GM23248 (cell line): ENCODE results near the gene PTPRS. TPM values are rescaled to one million over a fixed set of nuclear protein-coding genes. Genes with fewer than 3 reads are reported as not detected.

Experiments
- DNase-seq: peaks from one replicate; pipeline ENCODE4 v3.0.0-alpha.2; 2015
- H2AFZ ChIP-seq: fragments of 200-600 bp; sonication (generic); 2 replicates; pipeline ENCODE4 v1.6.1; 2016; ENCODE audit warnings: antibody characterized with exemption
- H3F3A ChIP-seq: fragments of 200-600 bp; sonication (generic); 2 replicates; pipeline ENCODE4 v1.6.1; 2016; ENCODE audit warnings: mild to moderate bottlenecking, antibody characterized with exemption, mixed run types; ENCODE audit not compliant: insufficient read depth
- H3K27ac ChIP-seq: fragments of 200-600 bp; sonication (generic); 2 replicates; pipeline ENCODE4 v1.5.1; 2016; ENCODE audit warnings: mild to moderate bottlenecking
- H3K27me3 ChIP-seq: fragments of 200-600 bp; sonication (generic); replicated peaks from 2 replicates; pipeline ENCODE4 v1.6.1; 2016; ENCODE audit warnings: mild to moderate bottlenecking; ENCODE audit not compliant: insufficient read depth
- H3K36me3 ChIP-seq: fragments of 200-600 bp; sonication (generic); 2 replicates; pipeline ENCODE4 v1.6.1; 2016; ENCODE audit warnings: low read depth, mild to moderate bottlenecking
- H3K4me1 ChIP-seq: fragments of 200-600 bp; sonication (generic); 2 replicates; pipeline ENCODE4 v1.6.1; 2016; ENCODE audit warnings: mild to moderate bottlenecking; ENCODE audit not compliant: insufficient read depth
- H3K4me2 ChIP-seq: fragments of 200-600 bp; sonication (generic); one replicate; pipeline ENCODE4 v1.6.1; 2016; ENCODE audit warnings: mild to moderate bottlenecking; ENCODE audit not compliant: unreplicated experiment
- H3K4me3 ChIP-seq: fragments of 200-600 bp; sonication (generic); 2 replicates; pipeline ENCODE4 v1.5.1; 2016; ENCODE audit warnings: mild to moderate bottlenecking
- H3K79me2 ChIP-seq: fragments of 200-600 bp; sonication (generic); 2 replicates; pipeline ENCODE4 v1.6.1; 2016; ENCODE audit warnings: mild to moderate bottlenecking; ENCODE audit not compliant: insufficient read depth
- H3K9ac ChIP-seq: fragments of 200-600 bp; sonication (generic); 2 replicates; pipeline ENCODE4 v1.6.1; 2016; ENCODE audit warnings: mild to moderate bottlenecking
- H3K9me2 ChIP-seq: fragments of 200-600 bp; sonication (generic); 2 replicates; pipeline ENCODE4 v1.6.1; 2016; ENCODE audit warnings: mixed run types, mild to moderate bottlenecking, moderate library complexity; ENCODE audit not compliant: insufficient read depth
- H3K9me3 ChIP-seq: fragments of 200-600 bp; sonication (generic); one replicate; pipeline ENCODE4 v1.6.1; 2017; ENCODE audit warnings: low read depth
- H4K20me1 ChIP-seq: fragments of 200-600 bp; sonication (generic); 2 replicates; pipeline ENCODE4 v1.6.0; 2016; ENCODE audit not compliant: insufficient read depth
- EZH2 ChIP-seq: fragments of 200-600 bp; sonication (generic); IDR thresholded peaks from 2 replicates; pipeline ENCODE4 v1.6.1; 2018; ENCODE audit warnings: antibody characterized with exemption, mild to moderate bottlenecking; ENCODE audit not compliant: insufficient read depth, poor library complexity, severe bottlenecking
- EZH2phosphoT487 ChIP-seq: fragments of 200-600 bp; sonication (generic); IDR thresholded peaks from 2 replicates; pipeline ENCODE4 v1.6.1; 2018; ENCODE audit warnings: antibody characterized with exemption, moderate library complexity, mild to moderate bottlenecking, low read depth; ENCODE audit not compliant: insufficient read depth
- WGBS, 2 experiments: methylation state at CpG; one replicate each; pipeline ENCODE4 v1.1.6; 2015 to 2017; ENCODE audit warnings: low lambda C conversion rate in 2 of 2, low coverage in 1 of 2; ENCODE audit errors: missing lambda C conversion rate in 2 of 2; 5-methylcytosine and 5-hydroxymethylcytosine counted together
- in situ Hi-C: fragments of 300-500 bp; cut with MboI; formaldehyde crosslinking; loops from 2 replicates; pipeline ENCODE4 v1.15.0; 2020
- polyA plus RNA-seq: library from polyadenylated mRNA; unstranded; fragments of >200 nt; fragmentation: Nextera tagmentation; extraction: Ambion mirVana; gene quantifications from 2 replicates; pipeline ENCODE4 v1.2.1, GENCODE V29; 2016
- total RNA-seq: library from RNA; depleted of rRNA; stranded (reverse); fragments of >200 nt; shearing (Covaris generic); gene quantifications from 2 replicates; pipeline ENCODE4 v1.2.3, GENCODE V29; 2014

PTPRS gene
- total and polyA plus RNA-seq, 2 experiments from 2014 or later = 20.2 to 196 TPM

DNA sequence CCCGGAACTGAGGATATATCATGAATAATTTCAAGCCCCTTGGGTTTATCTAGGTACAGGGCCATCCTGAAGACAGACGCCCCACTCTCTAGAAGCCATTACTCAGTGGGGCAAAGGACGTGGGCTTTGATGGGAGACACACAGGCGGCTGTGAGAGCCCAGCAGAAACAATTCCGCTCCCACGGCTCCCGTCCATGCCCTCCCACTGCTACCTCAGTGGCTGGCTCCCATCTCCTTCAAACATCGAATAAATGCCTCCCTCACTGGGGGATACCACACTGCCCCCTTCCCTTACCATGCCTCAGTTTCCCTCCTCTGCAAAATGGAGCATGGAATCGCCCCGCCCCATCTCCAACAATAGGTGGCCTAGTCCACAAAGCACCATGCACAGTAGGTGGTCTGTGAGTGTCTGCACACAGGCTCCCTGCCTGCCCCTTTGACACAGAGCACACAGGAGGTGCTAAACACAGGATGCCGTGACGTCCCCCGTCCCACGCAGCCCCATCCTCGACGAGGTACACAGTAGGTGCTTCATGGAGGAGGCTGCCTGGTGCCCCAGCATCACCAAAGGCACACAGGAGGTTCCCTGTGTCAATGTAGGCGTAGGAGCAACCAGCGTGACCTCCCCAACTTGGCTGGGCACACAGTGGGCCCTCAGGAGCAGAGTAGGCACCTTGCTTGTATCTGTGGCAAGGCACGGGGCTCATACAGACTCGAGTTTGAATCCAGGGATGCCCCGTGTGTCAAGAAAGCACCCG is 46.0 kb downstream of the PTPRS start:
- in situ Hi-C loops = no loop called here
- peak overlapping the region; percentile 81 for H3K4me3 ChIP-seq
- H3K4me1 ChIP-seq = peaks cover 4% of the 10 kb centered on the region; the same call in 1 of the 2 replicates
- H3K27ac ChIP-seq = no peak overlapping the region
- H3K36me3 ChIP-seq = no peaks in the 10 kb centered on the region
- H3F3A ChIP-seq = no peaks in the 10 kb centered on the region
- 87 to 94% methylated on average over 21 to 22 of the region's 22 CpGs for WGBS, 2 experiments
- no peak for DNase-seq
- peak overlapping the region; percentile 82 for H2AFZ ChIP-seq
- H3K79me2 ChIP-seq = peaks cover 26% of the 10 kb centered on the region
- H3K4me2 ChIP-seq = no peak overlapping the region
- TF ChIP-seq EZH2 (no peak), EZH2phosphoT487 (no peak)
- no peaks in the 10 kb centered on the region for H4K20me1 ChIP-seq
- H3K9me3 ChIP-seq = no peaks in the 10 kb centered on the region
- H3K9ac ChIP-seq = peak overlapping the region; percentile 85
- no peaks in the 10 kb centered on the region for H3K27me3 ChIP-seq
- no peaks in the 10 kb centered on the region for H3K9me2 ChIP-seq

DNA sequence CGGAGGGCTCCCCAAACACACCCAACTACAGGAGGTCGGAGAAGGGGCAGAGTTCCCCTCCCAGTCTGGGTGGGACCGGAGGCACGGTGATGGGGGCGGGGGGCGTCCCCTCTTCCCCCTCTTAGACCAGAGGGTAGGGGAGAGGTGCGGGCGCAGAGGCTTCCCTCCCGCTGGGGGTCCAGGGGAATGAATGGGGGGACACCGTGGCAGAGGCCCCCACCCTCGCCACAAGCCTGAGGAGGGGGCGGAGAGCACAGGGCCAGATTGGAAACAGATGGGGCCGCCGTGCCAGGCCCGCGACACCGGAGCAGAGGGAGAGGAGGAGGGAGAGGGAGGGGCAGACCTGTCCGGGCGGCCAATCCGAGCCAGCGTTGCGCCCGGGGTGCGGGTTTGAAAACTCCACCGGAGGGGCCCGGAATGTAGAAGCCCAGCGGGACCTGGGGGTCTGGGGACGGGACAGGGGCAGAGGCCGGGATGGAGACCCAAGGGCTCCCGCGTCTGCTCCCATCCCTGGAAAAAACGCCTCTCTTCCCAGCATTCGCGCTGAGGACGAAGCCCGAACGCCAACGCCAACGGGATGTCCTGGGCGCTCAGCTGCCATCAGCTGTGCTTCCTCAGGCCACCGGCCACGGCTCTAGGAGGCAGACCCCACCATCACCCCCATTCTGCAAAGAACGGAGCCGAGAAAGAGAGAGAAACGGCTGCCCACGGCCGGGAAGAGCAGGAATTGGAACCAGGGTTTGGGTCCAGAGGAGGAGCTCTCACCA is 46.8 kb downstream of the PTPRS start:
- Histone ChIP-seq H4K20me1 (no peaks in the 10 kb centered on the region; the same call in 1 of the 2 replicates), H3F3A (no peaks in the 10 kb centered on the region), H3K9ac (peak overlapping the region; percentile 85), H3K4me3 (peak overlapping the region; percentile 81), H3K4me1 (peaks cover 4% of the 10 kb centered on the region; the same call in 1 of the 2 replicates), H3K79me2 (peaks cover 33% of the 10 kb centered on the region), H3K27ac (no peak overlapping the region), H3K27me3 (no peaks in the 10 kb centered on the region), H3K4me2 (peak overlapping the region; percentile 82), H2AFZ (peak overlapping the region; percentile 82), H3K36me3 (no peaks in the 10 kb centered on the region), H3K9me2 (no peaks in the 10 kb centered on the region), H3K9me3 (no peaks in the 10 kb centered on the region)
- peak; percentile 78 for DNase-seq
- in situ Hi-C loops = no loop called here
- WGBS, 2 experiments = 2 to 3% methylated on average over 40 to 46 of the region's 47 CpGs
- TF ChIP-seq EZH2phosphoT487 (no peak), EZH2 (no peak)

DNA sequence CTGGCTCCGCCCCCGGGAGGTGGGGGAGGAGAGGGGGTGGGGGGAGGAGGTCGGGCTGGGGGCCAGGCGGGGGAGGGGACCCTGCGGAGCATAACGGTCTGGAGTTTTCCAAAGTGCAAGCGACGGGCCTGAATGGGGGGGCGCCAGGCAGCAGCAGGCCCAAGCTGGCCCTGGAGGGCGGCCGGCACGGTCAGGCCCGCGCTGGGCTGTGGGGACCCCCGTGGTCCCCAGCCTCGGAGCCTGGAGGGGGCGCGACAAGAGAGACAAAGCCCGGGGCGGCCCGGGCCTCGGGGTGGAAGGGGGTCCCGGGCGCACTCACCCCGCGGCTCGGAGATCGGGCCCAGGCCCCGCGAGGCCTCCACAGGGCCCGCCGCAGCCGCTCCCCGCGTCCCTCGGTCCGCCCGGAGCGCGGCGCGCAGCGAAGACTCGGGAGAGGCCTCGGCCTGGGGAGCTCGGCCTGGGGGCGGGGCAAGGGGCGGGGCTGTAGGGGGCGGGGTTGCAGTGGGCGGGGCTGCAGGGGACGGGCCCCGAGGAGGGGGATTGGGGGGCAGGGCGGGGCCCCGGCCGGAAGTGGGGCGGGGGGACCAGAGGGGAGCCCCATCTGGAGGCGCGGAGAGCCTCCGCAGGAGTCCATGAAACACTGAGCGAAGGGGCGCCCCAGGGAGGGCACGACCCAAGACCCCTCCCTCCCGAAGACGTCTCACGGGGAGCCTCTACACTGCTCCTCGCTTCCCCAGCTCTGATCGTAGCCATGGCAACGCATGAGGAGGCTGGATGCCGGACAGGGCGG is 47.6 kb downstream of the PTPRS start:
- Histone ChIP-seq H3F3A (no peaks in the 10 kb centered on the region), H3K4me1 (peaks cover 4% of the 10 kb centered on the region; the same call in 1 of the 2 replicates), H4K20me1 (no peaks in the 10 kb centered on the region; the same call in 1 of the 2 replicates), H3K4me3 (peak overlapping the region; percentile 81), H3K9ac (peak overlapping the region; percentile 85), H3K9me3 (no peaks in the 10 kb centered on the region), H3K27ac (no peak overlapping the region), H2AFZ (peak overlapping the region; percentile 82), H3K36me3 (no peaks in the 10 kb centered on the region), H3K79me2 (peaks cover 39% of the 10 kb centered on the region), H3K9me2 (no peaks in the 10 kb centered on the region), H3K27me3 (no peaks in the 10 kb centered on the region), H3K4me2 (peak overlapping the region; percentile 88)
- peak; percentile 92 for DNase-seq
- in situ Hi-C loops = no loop called here
- 1 to 2% methylated on average over 14 to 44 of the region's 70 CpGs for WGBS, 2 experiments
- TF ChIP-seq EZH2phosphoT487 (no peak), EZH2 (no peak)

DNA sequence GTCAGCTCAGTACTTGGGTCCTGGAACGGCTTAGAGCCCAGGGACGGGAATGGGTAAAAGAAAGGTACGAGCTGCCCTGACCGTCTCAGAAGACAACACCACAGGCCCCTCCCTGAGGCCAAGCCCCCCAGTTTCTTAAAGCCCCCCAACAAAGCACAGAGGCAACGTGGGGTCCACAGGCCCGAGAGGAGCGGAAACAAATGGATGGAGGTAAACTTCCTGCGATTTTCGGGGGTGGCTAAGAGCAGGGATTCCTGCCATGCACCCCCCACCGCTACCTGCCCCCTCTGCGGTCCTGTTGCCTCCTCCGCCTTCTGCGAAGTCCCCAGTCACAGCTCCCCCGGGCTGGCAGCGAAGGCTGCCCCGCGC is 48.2 kb downstream of the PTPRS start:
- whole genome bisulfite sequencing, 2 experiments = 3 to 6% methylated on average over 9 to 17 of the region's 17 CpGs
- no peak overlapping the region for H2AFZ ChIP-seq
- in situ Hi-C loops = no loop called here

More for the DNA sequence above, 48.2 kb downstream of the PTPRS start:
- Histone ChIP-seq H3K27me3 (no peaks in the 10 kb centered on the region), H3K79me2 (peaks cover 45% of the 10 kb centered on the region), H3K27ac (no peak overlapping the region), H3K4me1 (peaks cover 4% of the 10 kb centered on the region; the same call in 1 of the 2 replicates), H3K9me3 (no peaks in the 10 kb centered on the region), H3K4me3 (peak overlapping the region; percentile 81), H3K9me2 (no peaks in the 10 kb centered on the region), H3K36me3 (no peaks in the 10 kb centered on the region), H3K9ac (peak overlapping the region; percentile 85), H3F3A (no peaks in the 10 kb centered on the region), H3K4me2 (peak overlapping the region; percentile 88), H4K20me1 (no peaks in the 10 kb centered on the region; the same call in 1 of the 2 replicates)
- TF ChIP-seq EZH2 = no peak
- no peak for TF ChIP-seq EZH2phosphoT487
- peak; percentile 67 for DNase-seq
